GM12864 (cell line): ENCODE results near the gene RALBP1.

Experiments
- DNase-seq: peaks from one replicate; pipeline ENCODE4 v3.0.0-alpha.2; 2011; ENCODE audit warnings: low read depth
- H3K4me3 ChIP-seq: 2 replicates; pipeline ENCODE4 v1.5.1; 2011; ENCODE audit warnings: mild to moderate bottlenecking, low read depth, low read length, control low read depth
- CTCF ChIP-seq: IDR thresholded peaks from 2 replicates; pipeline ENCODE4 v1.5.1; 2011; ENCODE audit warnings: low read depth, mild to moderate bottlenecking, moderate library complexity, low read length, control low read depth, inconsistent platforms; ENCODE audit errors: missing control alignments

RALBP1 gene

GRCh38 chr18:9488538-9488937, 13.2 kb downstream of the RALBP1 start:
- no peak for DNase-seq
- no peak overlapping the region for H3K4me3 ChIP-seq
- no peak for TF ChIP-seq CTCF

- DNase-seq: peak; percentile 65
- no peak overlapping the region for H3K4me3 ChIP-seq
- TF ChIP-seq CTCF: no peak
Measured at GRCh38 chr18:9494778-9495331, 19.5 kb downstream of the RALBP1 start.

GRCh38 chr18:9495465-9495864, 20.2 kb downstream of the RALBP1 start:
- H3K4me3 ChIP-seq: no peak overlapping the region
- no peak for TF ChIP-seq CTCF

GRCh38 chr18:9495916-9496705, 20.8 kb downstream of the RALBP1 start:
- H3K4me3 ChIP-seq: no peak overlapping the region
- DNase-seq: no peak
- TF ChIP-seq CTCF: no peak

More at GRCh38 chr18:9495465-9495864, 20.2 kb downstream of the RALBP1 start:
- DNase-seq: no peak

GRCh38 chr18:9506046-9506792, 30.9 kb downstream of the RALBP1 start:
- no peak overlapping the region for H3K4me3 ChIP-seq
- DNase-seq: no peak
- no peak for TF ChIP-seq CTCF

GRCh38 chr18:9507565-9508088, 32.3 kb downstream of the RALBP1 start:
- no peak overlapping the region for H3K4me3 ChIP-seq
- DNase-seq: no peak
- no peak for TF ChIP-seq CTCF
